ENCODE measurements around the gene FBXO8. TPM values are rescaled to one million over a fixed set of nuclear protein-coding genes. Genes with fewer than 3 reads are reported as not detected.

FBXO8 gene
- total and polyA plus RNA-seq, 2 of the 4 experiments (the other 2 are of a cell fraction) = 11.3 to 25.6 TPM

- H3K27ac ChIP-seq (ENCODE audit: insufficient read depth, low read length) = no peak overlapping the region
- TF ChIP-seq SMC3 (IDR thresholded peaks at IDR 0.05; ENCODE audit: low read depth, low read length) (no peak), MXI1 (IDR thresholded peaks at IDR 0.05; ENCODE audit: borderline replicate concordance, low read depth, low read length) (no peak), CHD1 (IDR thresholded peaks at IDR 0.05; ENCODE audit: low read depth, low read length) (no peak), POLR2A (IDR thresholded peaks at IDR 0.05; ENCODE audit: low read depth, low read length) (no peak), CEBPB (IDR thresholded peaks at IDR 0.05; ENCODE audit: low read depth, low read length) (no peak), RCOR1 (IDR thresholded peaks at IDR 0.05; ENCODE audit: insufficient replicate concordance, low read length) (no peak), MAZ (IDR thresholded peaks at IDR 0.05; ENCODE audit: borderline replicate concordance, low read depth, low read length) (no peak)
- H3K4me1 ChIP-seq (ENCODE audit: control insufficient read depth, insufficient read depth, low read length) = no peaks in the 10 kb centered on the region
- H4K5ac ChIP-seq (ENCODE audit: low read depth, low read length) = no peak overlapping the region
- DNase-seq = peak; percentile 1
- no peak overlapping the region for H2BK120ac ChIP-seq (ENCODE audit: low read depth, low read length)
- H3K23ac ChIP-seq (ENCODE audit: low read depth, low read length) = no peak overlapping the region
- H3K27me3 ChIP-seq (ENCODE audit: control insufficient read depth, insufficient read depth, low read length) = peaks cover 28% of the 10 kb centered on the region
- H3K14ac ChIP-seq (replicated peaks; ENCODE audit: low read depth, low read length) = no peak overlapping the region
- intact Hi-C loops (cut with micrococcal nuclease) (no loop called here), in situ Hi-C loops (cut with MboI; ENCODE audit: low sequenced_read_pairs) (no loop called here), dilution Hi-C loops (cut with HindIII; ENCODE audit: low sequenced_read_pairs, unreplicated experiment) (no loop called here)
- no peak overlapping the region for H4K8ac ChIP-seq (ENCODE audit: low read depth in 2 of 2, low read length in 2 of 2)
- no peak overlapping the region for H2AK5ac ChIP-seq (ENCODE audit: low read depth, low read length)
- no peak for ATAC-seq (ENCODE audit: low read depth)
- WGBS, 2 experiments (ENCODE audit: extremely low coverage in 2 of 2, insufficient read length in 1 of 2) = no CpG with 5 or more reads among the region's 1 CpG
- no peak overlapping the region for H2BK5ac ChIP-seq (ENCODE audit: low read depth, low read length, poor library complexity, severe bottlenecking)
- no peaks in the 10 kb centered on the region for H3K36me3 ChIP-seq (ENCODE audit: control insufficient read depth, insufficient read depth, low read length)
- no peaks in the 10 kb centered on the region for H3K79me1 ChIP-seq (ENCODE audit: low read depth in 1 of 2, low read length in 2 of 2)
- H3K18ac ChIP-seq (ENCODE audit: low read depth, low read length) = no peak overlapping the region
- H3K9me1 ChIP-seq (ENCODE audit: insufficient read depth, low read length) = no peaks in the 10 kb centered on the region
- no peak overlapping the region for H3K56ac ChIP-seq (ENCODE audit: extremely low read depth, insufficient read depth, low read length)
- BruUV-seq (replicated peaks) = no TSS peak
- no peak overlapping the region for H3K9ac ChIP-seq (ENCODE audit: low read depth, low read length)
- POLR2A ChIA-PET (ENCODE audit: unreplicated experiment) = no interaction called here
- no peaks in the 10 kb centered on the region for H4K20me1 ChIP-seq (ENCODE audit: insufficient read depth, low read length)
- no peak overlapping the region for H2AFZ ChIP-seq (replicated peaks; ENCODE audit: low read length, poor library complexity)
- CTCF ChIA-PET = no interaction called here
- H3K9me3 ChIP-seq (ENCODE audit: control insufficient read depth, insufficient read depth, low read length) = peaks cover 6% of the 10 kb centered on the region; the same call in 1 of the 2 replicates
- H3K4me3 ChIP-seq (ENCODE audit: insufficient read depth, low read depth, low read length) = no peak overlapping the region
- no peak overlapping the region for H3K4me2 ChIP-seq (ENCODE audit: low read depth, low read length)
- no peak overlapping the region for H2BK20ac ChIP-seq (ENCODE audit: low read depth, low read length)
- H2BK15ac ChIP-seq (ENCODE audit: low read depth, low read length) = no peak overlapping the region
- no peak overlapping the region for H2AK9ac ChIP-seq (replicated peaks; ENCODE audit: low read depth, low read length, poor library complexity)
- H3K4ac ChIP-seq (ENCODE audit: low read depth, low read length) = no peak overlapping the region
- no peak overlapping the region for H4K91ac ChIP-seq (ENCODE audit: insufficient read depth, low read depth, low read length)
Measured at GRCh38 chr4:174209341-174209740, 74.1 kb downstream of the FBXO8 start.
